K562 treated with DMSO at 1 percent for 48 hours (cell line): ENCODE data around the gene PROKR2. TPM values are rescaled to one million over a fixed set of nuclear protein-coding genes. Genes with fewer than 3 reads are reported as not detected.

Experiments
- total RNA-seq: library from RNA; unstranded; fragments of 300-600 nt; gene quantifications from 2 replicates; pipeline ENCODE4 v1.2.3, GENCODE V29; 2022; ENCODE audit warnings: low replicate concordance; ENCODE audit errors: extremely low read depth

Gene PROKR2
- not detected in 2 replicates for total RNA-seq

GRCh38 chr20:5316188-5317158 is at the start of gene PROKR2:
Gene PROKR2, minus strand, starts transcription at chr20:5316954. Its CDS starts 2,585 bp downstream, at chr20:5314369.

Other genes starting within 250 kb of the PROKR2 start
- gene TMEM230, start 203.9 kb downstream of the PROKR2 start, total RNA-seq = not detected in 2 replicates
- not detected in 2 replicates for gene PCNA, start 197.0 kb downstream of the PROKR2 start, total RNA-seq
- not detected in 2 replicates for gene CDS2, start 189.9 kb downstream of the PROKR2 start, total RNA-seq